GM23338 (cell line): ENCODE data around the gene UBE3B. TPM values are rescaled to one million over a fixed set of nuclear protein-coding genes. Genes with fewer than 3 reads are reported as not detected.

Source experiments
- ATAC-seq: fragments of 200-7000 bp; cut with Tn5 transposase; 3 replicates; pipeline ENCODE4 v1.9.1; 2020
- DNase-seq: peaks from one replicate; pipeline ENCODE4 v3.0.0-alpha.2; 2015; ENCODE audit warnings: low spot score
- H2AFZ ChIP-seq: fragments of 200-600 bp; sonication (generic); 2 replicates; pipeline ENCODE4 v1.8.0; 2016; ENCODE audit warnings: antibody characterized with exemption, mild to moderate bottlenecking, moderate library complexity
- H3F3A ChIP-seq: fragments of 200-600 bp; sonication (generic); replicated peaks from 2 replicates; pipeline ENCODE4 v1.8.0; 2017; ENCODE audit warnings: antibody characterized with exemption, mixed run types, low read depth
- H3K27ac ChIP-seq: fragments of 200-600 bp; sonication (generic); 2 replicates; pipeline ENCODE4 v1.6.1; 2016; ENCODE audit warnings: low read depth
- H3K27me3 ChIP-seq: fragments of 200-600 bp; sonication (generic); 2 replicates; pipeline ENCODE4 v1.8.0; 2016; ENCODE audit warnings: mild to moderate bottlenecking, mixed run types, moderate library complexity; ENCODE audit not compliant: insufficient read depth
- H3K36me3 ChIP-seq: fragments of 200-600 bp; sonication (generic); 2 replicates; pipeline ENCODE4 v1.8.0; 2016; ENCODE audit warnings: mild to moderate bottlenecking; ENCODE audit not compliant: insufficient read depth
- H3K4me1 ChIP-seq: fragments of 200-600 bp; sonication (generic); 2 replicates; pipeline ENCODE4 v1.8.0; 2016; ENCODE audit warnings: mild to moderate bottlenecking, moderate library complexity; ENCODE audit not compliant: insufficient read depth
- H3K4me2 ChIP-seq: fragments of 200-600 bp; sonication (generic); 2 replicates; pipeline ENCODE4 v1.7.1; 2017; ENCODE audit warnings: mixed run types
- H3K4me3 ChIP-seq: fragments of 200-600 bp; sonication (generic); 2 replicates; pipeline ENCODE4 v1.6.1; 2016; ENCODE audit warnings: mixed run types
- H3K79me2 ChIP-seq: fragments of 200-600 bp; sonication (generic); replicated peaks from 2 replicates; pipeline ENCODE4 v1.8.0; 2017; ENCODE audit warnings: mild to moderate bottlenecking; ENCODE audit not compliant: insufficient read depth
- H3K9me2 ChIP-seq: fragments of 200-600 bp; sonication (generic); 2 replicates; pipeline ENCODE4 v1.8.0; 2017; ENCODE audit not compliant: insufficient read depth
- H4K20me1 ChIP-seq: fragments of 200-600 bp; sonication (generic); replicated peaks from 2 replicates; pipeline ENCODE4 v1.8.0; 2017; ENCODE audit warnings: mild to moderate bottlenecking; ENCODE audit not compliant: insufficient read depth
- H3K27ac Mint-ChIP-seq: 2 replicates; pipeline ENCODE4 v1.8.0; 2020; ENCODE audit warnings: inconsistent platforms, mild to moderate bottlenecking, moderate library complexity, mixed read lengths
- H3K27me3 Mint-ChIP-seq: 3 replicates; pipeline ENCODE4 v1.8.0; 2022; ENCODE audit warnings: low read depth, mild to moderate bottlenecking, moderate library complexity, mixed read lengths, inconsistent platforms; ENCODE audit not compliant: insufficient read depth, poor library complexity
- H3K36me3 Mint-ChIP-seq: 3 replicates; pipeline ENCODE4 v1.8.0; 2021; ENCODE audit warnings: low read depth, mild to moderate bottlenecking, inconsistent platforms, moderate library complexity, mixed read lengths
- H3K4me1 Mint-ChIP-seq: 3 replicates; pipeline ENCODE4 v1.8.0; 2020; ENCODE audit warnings: mild to moderate bottlenecking, inconsistent platforms, mixed read lengths
- H3K4me3 Mint-ChIP-seq: 3 replicates; pipeline ENCODE4 v1.8.0; 2021; ENCODE audit warnings: moderate library complexity, mild to moderate bottlenecking, inconsistent platforms, mixed read lengths
- H3K9me3 Mint-ChIP-seq: 3 replicates; pipeline ENCODE4 v1.8.0; 2020; ENCODE audit warnings: moderate library complexity, mild to moderate bottlenecking, inconsistent platforms, mixed read lengths
- CREB1 ChIP-seq: fragments of 250-450 bp; sonication (Bioruptor Pico); IDR thresholded peaks from 2 replicates; pipeline ENCODE4 v1.5.0; 2020; ENCODE audit warnings: low read depth, mild to moderate bottlenecking, moderate library complexity
- EZH2 ChIP-seq: fragments of 200-600 bp; sonication (generic); IDR thresholded peaks from one replicate; pipeline ENCODE4 v1.8.0; 2017; ENCODE audit warnings: antibody characterized with exemption, mild to moderate bottlenecking, low read depth; ENCODE audit not compliant: unreplicated experiment
- EZH2phosphoT487 ChIP-seq: fragments of 200-600 bp; sonication (generic); IDR thresholded peaks from one replicate; pipeline ENCODE4 v1.8.1; 2018; ENCODE audit warnings: antibody characterized with exemption; ENCODE audit not compliant: unreplicated experiment
- JUNB ChIP-seq: IDR thresholded peaks from one replicate; pipeline ENCODE4 v1.6.1; 2016; ENCODE audit warnings: antibody characterized with exemption; ENCODE audit not compliant: unreplicated experiment
- NANOG ChIP-seq: IDR thresholded peaks from 2 replicates; pipeline ENCODE4 v1.6.1; 2016; ENCODE audit warnings: antibody characterized with exemption, borderline replicate concordance
- POLR2AphosphoS5 ChIP-seq: IDR thresholded peaks from 2 replicates; pipeline ENCODE4 v1.6.1; 2016; ENCODE audit warnings: antibody characterized with exemption, low read depth
- STAT1 ChIP-seq: IDR thresholded peaks from one replicate; pipeline ENCODE4 v1.6.1; 2016; ENCODE audit warnings: antibody characterized with exemption; ENCODE audit not compliant: unreplicated experiment
- ZNF114 ChIP-seq: fragments of 250-450 bp; sonication (Bioruptor Pico); IDR thresholded peaks from 2 replicates; pipeline ENCODE4 v1.5.0; 2020; ENCODE audit warnings: mild to moderate bottlenecking, moderate library complexity
- ZNF331 ChIP-seq: fragments of 250-450 bp; sonication (Bioruptor Pico); IDR thresholded peaks from 2 replicates; pipeline ENCODE4 v1.5.0; 2020; ENCODE audit warnings: low read depth, mild to moderate bottlenecking, moderate library complexity
- ZNF462 ChIP-seq: fragments of 250-450 bp; sonication (Bioruptor Pico); IDR thresholded peaks from 2 replicates; pipeline ENCODE4 v1.5.0; 2020; ENCODE audit warnings: mild to moderate bottlenecking, moderate library complexity
- polyA plus RNA-seq: library from polyadenylated mRNA; unstranded; fragments of >200 nt; fragmentation: Nextera tagmentation; extraction: Ambion mirVana; gene quantifications from 2 replicates; pipeline ENCODE4 v1.2.1, GENCODE V29; 2016
- total RNA-seq: library from RNA; depleted of rRNA; stranded (reverse); fragments of >200 nt; shearing (Covaris generic); gene quantifications from 2 replicates; pipeline ENCODE4 v1.2.3, GENCODE V29; 2014
- TF ChIP-seq, protein P1 (sequence below): IDR thresholded peaks from one replicate; pipeline ENCODE4 v1.6.1; 2018; ENCODE audit warnings: antibody characterized with exemption; ENCODE audit not compliant: unreplicated experiment
- TF ChIP-seq, protein P2 (sequence below), 2 experiments: fragments of 200-600 bp in 1 of 2; sonication (generic) in 1 of 2; conservative IDR thresholded peaks; 2 replicates each; pipeline versions ENCODE4 v1.5.1 to v1.6.1; 2016 to 2017; ENCODE audit warnings: antibody characterized with exemption in 2 of 2, low read depth in 2 of 2, mild to moderate bottlenecking in 2 of 2, moderate library complexity in 1 of 2
- TF ChIP-seq, protein P3 (sequence below): IDR thresholded peaks from 2 replicates; pipeline ENCODE4 v1.6.1; 2016; ENCODE audit warnings: antibody characterized with exemption

Gene UBE3B
- total and polyA plus RNA-seq, 2 experiments from 2014 or later, result 20.8 TPM

DNA sequence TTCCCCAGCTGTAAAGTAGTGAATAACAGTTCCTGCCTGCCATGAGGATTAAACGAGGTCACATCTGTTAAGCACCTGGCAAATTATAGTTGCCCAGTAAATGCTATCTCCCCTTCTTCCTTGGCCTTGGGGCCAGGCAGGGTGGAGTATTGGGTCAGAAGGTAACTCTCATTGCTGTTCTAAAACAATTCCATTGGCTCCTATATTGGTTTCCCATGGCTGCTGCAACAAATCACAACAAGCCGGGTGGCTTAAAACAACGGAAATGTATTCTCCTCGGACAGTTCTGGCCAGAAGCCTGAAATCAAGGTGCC, 63.9 kb downstream of the UBE3B start:
- no peaks in the 10 kb centered on the region for H3K4me1 Mint-ChIP-seq
- H3K27ac ChIP-seq, result no peak overlapping the region
- H3K79me2 ChIP-seq, result no peaks in the 10 kb centered on the region
- no peak overlapping the region for H3K4me2 ChIP-seq
- no peaks in the 10 kb centered on the region for H3K9me2 ChIP-seq
- no peaks in the 10 kb centered on the region for H3K36me3 Mint-ChIP-seq
- no peaks in the 10 kb centered on the region for H3K4me1 ChIP-seq
- H2AFZ ChIP-seq, result no peak overlapping the region
- no peaks in the 10 kb centered on the region for H3K9me3 Mint-ChIP-seq
- DNase-seq (no peak), ATAC-seq (no peak)
- H4K20me1 ChIP-seq, result no peaks in the 10 kb centered on the region
- H3K27ac Mint-ChIP-seq, result no peak overlapping the region
- H3K36me3 ChIP-seq, result no peaks in the 10 kb centered on the region
- peaks cover 14% of the 10 kb centered on the region for H3K27me3 Mint-ChIP-seq
- H3K4me3 ChIP-seq, result no peak overlapping the region
- H3K27me3 ChIP-seq, result no peaks in the 10 kb centered on the region
- no peaks in the 10 kb centered on the region for H3F3A ChIP-seq
- no peak overlapping the region for H3K4me3 Mint-ChIP-seq
- TF ChIP-seq, protein P1, sequence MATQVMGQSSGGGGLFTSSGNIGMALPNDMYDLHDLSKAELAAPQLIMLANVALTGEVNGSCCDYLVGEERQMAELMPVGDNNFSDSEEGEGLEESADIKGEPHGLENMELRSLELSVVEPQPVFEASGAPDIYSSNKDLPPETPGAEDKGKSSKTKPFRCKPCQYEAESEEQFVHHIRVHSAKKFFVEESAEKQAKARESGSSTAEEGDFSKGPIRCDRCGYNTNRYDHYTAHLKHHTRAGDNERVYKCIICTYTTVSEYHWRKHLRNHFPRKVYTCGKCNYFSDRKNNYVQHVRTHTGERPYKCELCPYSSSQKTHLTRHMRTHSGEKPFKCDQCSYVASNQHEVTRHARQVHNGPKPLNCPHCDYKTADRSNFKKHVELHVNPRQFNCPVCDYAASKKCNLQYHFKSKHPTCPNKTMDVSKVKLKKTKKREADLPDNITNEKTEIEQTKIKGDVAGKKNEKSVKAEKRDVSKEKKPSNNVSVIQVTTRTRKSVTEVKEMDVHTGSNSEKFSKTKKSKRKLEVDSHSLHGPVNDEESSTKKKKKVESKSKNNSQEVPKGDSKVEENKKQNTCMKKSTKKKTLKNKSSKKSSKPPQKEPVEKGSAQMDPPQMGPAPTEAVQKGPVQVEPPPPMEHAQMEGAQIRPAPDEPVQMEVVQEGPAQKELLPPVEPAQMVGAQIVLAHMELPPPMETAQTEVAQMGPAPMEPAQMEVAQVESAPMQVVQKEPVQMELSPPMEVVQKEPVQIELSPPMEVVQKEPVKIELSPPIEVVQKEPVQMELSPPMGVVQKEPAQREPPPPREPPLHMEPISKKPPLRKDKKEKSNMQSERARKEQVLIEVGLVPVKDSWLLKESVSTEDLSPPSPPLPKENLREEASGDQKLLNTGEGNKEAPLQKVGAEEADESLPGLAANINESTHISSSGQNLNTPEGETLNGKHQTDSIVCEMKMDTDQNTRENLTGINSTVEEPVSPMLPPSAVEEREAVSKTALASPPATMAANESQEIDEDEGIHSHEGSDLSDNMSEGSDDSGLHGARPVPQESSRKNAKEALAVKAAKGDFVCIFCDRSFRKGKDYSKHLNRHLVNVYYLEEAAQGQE, result no peak
- TF ChIP-seq STAT1 (no peak), ZNF462 (CRISPR knock-in tag) (no peak), ZNF114 (CRISPR knock-in tag) (no peak), ZNF331 (CRISPR knock-in tag) (no peak), CREB1 (CRISPR knock-in tag) (no peak), JUNB (no peak), EZH2 (no peak), EZH2phosphoT487 (no peak), POLR2AphosphoS5 (no peak), NANOG (no peak)
- TF ChIP-seq, protein P2, sequence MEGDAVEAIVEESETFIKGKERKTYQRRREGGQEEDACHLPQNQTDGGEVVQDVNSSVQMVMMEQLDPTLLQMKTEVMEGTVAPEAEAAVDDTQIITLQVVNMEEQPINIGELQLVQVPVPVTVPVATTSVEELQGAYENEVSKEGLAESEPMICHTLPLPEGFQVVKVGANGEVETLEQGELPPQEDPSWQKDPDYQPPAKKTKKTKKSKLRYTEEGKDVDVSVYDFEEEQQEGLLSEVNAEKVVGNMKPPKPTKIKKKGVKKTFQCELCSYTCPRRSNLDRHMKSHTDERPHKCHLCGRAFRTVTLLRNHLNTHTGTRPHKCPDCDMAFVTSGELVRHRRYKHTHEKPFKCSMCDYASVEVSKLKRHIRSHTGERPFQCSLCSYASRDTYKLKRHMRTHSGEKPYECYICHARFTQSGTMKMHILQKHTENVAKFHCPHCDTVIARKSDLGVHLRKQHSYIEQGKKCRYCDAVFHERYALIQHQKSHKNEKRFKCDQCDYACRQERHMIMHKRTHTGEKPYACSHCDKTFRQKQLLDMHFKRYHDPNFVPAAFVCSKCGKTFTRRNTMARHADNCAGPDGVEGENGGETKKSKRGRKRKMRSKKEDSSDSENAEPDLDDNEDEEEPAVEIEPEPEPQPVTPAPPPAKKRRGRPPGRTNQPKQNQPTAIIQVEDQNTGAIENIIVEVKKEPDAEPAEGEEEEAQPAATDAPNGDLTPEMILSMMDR (conservative IDR thresholded peaks at IDR 0.05; ENCODE audit: low read depth in 2 of 2), result no peak
- TF ChIP-seq, protein P3, sequence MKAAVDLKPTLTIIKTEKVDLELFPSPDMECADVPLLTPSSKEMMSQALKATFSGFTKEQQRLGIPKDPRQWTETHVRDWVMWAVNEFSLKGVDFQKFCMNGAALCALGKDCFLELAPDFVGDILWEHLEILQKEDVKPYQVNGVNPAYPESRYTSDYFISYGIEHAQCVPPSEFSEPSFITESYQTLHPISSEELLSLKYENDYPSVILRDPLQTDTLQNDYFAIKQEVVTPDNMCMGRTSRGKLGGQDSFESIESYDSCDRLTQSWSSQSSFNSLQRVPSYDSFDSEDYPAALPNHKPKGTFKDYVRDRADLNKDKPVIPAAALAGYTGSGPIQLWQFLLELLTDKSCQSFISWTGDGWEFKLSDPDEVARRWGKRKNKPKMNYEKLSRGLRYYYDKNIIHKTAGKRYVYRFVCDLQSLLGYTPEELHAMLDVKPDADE, result no peak
